GM12801 (cell line): ENCODE results near the gene SPON2.

Source experiments
- TF ChIP-seq, protein P1 (sequence below): IDR thresholded peaks from one replicate; pipeline ENCODE4 v1.5.1; 2011; ENCODE audit warnings: control low read depth; ENCODE audit not compliant: insufficient read length; ENCODE audit errors: extremely low read depth

The SPON2 gene

DNA sequence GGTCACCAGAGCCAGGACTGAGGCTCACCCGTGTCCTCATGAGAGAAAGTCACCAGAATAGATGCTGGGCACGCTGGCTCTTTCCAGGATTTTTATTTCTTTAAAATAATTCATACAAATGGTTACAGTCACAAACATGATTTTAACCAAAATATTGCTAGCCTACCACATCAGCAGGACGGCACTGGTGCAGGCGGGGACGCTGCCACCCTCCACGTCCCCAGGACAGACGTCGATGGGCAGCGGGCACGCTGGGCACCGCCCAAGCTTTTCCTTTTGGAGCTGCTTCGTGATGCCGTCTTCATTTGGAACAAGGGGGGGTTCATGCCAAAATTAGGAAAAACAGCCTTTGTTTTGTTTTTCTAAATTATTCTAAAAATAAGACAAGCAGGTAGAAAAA, 39.0 kb upstream of the SPON2 start:
- TF ChIP-seq, protein P1, sequence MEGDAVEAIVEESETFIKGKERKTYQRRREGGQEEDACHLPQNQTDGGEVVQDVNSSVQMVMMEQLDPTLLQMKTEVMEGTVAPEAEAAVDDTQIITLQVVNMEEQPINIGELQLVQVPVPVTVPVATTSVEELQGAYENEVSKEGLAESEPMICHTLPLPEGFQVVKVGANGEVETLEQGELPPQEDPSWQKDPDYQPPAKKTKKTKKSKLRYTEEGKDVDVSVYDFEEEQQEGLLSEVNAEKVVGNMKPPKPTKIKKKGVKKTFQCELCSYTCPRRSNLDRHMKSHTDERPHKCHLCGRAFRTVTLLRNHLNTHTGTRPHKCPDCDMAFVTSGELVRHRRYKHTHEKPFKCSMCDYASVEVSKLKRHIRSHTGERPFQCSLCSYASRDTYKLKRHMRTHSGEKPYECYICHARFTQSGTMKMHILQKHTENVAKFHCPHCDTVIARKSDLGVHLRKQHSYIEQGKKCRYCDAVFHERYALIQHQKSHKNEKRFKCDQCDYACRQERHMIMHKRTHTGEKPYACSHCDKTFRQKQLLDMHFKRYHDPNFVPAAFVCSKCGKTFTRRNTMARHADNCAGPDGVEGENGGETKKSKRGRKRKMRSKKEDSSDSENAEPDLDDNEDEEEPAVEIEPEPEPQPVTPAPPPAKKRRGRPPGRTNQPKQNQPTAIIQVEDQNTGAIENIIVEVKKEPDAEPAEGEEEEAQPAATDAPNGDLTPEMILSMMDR, result no peak

DNA sequence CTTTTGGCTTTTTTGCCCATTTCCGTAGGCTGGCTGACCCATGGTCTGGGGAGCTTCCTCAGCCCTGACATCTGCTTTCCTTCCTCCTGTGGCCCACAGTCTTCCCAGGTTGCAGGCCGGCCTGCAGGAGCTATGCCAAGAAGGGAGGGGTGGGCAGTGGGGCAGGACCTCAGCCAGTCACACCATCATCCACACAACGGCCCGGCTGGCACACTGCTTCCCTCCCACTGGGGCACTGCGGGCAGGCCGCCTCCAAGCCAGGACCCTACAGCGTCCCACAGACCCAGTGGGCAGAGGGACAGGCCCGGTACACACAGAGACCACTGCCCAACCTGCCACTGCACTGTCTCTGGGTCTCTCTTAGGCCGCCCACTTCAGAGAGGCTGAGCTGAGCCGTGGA, 38.6 kb upstream of the SPON2 start:
- TF ChIP-seq, protein P1, result no peak

DNA sequence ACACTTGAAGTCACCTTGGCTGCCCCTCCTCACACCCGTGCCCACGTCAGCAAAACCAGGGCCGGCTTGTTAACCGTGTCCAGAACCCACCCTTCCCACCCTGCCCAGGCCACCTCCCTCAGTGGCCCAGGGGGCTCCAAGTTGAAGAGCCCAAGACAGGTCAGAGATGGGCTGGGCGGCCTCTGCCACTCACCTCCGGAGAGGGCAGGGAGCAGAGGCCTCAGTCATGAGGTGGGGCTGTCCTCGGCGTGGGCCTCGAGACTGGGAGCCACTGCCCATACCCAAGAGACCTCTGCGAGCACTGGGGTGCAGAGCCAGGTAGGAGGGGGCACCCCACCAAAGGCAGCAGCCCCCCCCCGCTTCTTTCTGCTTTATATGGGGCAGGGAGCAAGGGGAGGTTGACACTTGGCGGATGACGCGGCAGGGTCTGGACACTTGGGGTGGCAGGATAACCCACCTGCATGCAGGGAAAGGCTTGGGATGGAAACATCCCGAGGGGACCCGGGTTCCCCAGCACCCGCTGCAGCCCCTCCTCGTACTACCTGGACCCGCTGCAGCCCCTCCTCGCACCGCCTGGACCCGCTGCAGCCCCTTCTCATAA, 38.0 kb upstream of the SPON2 start:
- TF ChIP-seq, protein P1, result no peak

DNA sequence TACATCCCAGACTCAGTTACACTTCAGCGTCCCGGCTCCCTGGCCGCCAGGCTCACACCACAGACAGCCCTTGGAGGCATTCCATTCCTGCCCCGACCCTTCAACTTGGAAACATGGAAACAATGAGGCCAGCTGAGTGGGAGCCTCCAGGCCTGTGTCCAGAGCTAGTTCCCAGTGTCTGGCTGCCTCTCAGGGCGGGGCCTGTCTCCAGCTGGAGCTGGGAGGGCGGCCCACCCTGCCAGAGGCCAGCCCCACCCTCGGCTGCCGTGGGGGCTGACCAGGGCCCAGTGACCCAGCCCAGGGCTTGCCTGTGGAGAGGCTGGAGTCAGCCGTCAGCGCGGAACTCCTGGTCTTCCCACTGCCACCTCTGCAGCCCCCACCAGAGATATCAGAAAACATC, 37.4 kb upstream of the SPON2 start:
- TF ChIP-seq, protein P1, result no peak

DNA sequence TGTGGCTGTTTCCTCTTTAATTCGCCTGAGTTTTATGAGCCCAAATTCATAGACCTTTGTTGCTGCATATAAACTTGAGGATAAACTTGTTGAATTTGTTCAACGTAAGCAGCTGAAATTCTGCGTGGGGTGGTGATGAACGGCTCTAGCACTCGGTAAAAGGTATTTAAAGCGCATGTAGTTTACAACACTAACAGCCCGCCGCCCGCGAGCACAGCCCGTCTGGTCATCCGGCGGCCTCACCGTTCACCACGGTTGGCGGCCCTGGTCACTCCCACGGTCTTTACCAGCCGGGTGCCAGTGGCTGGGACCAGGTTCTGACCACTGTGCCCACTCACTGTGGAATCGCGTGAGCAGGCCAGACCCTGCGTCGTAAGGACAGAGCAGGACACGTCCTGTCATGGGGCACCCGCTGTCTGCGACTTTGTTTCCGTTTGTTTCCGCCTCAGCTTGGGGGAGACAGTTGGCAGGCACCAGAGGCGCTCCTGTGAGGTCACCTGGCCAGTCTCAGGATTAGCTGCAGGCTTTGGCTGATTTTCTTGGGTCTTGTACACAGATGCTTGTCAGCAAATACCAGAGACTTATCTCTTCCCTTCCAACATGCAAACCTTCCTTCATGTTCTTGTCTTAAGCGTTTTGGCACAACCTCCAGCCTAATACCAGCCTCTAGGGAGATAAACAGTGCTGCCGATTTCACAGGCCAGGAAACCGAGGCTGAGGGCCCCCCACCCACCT, 36.8 kb upstream of the SPON2 start:
- TF ChIP-seq, protein P1, result no peak

DNA sequence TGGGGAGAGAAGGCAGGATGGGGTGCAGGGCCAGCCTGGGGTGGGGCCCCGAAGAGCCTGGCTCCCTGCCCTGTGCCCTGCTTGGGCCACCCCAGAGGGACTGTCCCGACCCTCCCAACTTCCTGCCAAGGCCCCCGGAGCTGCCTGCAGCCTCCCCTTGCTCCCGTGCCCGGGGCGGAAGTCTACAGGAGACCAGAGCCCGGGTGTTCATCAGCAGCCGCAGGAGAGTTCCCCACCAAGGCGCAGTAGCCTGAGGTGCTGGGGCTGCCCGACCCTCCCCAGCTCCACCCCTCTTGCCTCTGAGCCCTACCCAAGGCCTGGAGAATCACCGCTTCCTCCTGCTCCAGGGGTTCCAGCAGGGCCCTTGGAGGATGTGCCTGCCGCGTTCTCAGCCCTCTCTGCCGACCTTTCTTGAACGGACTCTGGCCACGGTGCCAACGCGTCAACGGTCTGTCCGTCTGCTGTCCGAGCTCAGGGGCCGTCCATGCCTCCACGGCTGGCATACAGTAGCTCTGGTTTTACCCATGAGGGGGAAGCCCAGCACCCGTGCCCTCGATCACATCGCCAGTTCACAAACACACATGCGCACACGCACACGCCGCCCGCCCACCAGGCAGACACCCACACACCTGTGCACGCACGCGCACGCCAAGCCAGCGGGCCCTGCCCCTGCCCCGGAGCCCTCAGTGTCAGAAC, 36.0 kb upstream of the SPON2 start:
- TF ChIP-seq, protein P1, result no peak

DNA sequence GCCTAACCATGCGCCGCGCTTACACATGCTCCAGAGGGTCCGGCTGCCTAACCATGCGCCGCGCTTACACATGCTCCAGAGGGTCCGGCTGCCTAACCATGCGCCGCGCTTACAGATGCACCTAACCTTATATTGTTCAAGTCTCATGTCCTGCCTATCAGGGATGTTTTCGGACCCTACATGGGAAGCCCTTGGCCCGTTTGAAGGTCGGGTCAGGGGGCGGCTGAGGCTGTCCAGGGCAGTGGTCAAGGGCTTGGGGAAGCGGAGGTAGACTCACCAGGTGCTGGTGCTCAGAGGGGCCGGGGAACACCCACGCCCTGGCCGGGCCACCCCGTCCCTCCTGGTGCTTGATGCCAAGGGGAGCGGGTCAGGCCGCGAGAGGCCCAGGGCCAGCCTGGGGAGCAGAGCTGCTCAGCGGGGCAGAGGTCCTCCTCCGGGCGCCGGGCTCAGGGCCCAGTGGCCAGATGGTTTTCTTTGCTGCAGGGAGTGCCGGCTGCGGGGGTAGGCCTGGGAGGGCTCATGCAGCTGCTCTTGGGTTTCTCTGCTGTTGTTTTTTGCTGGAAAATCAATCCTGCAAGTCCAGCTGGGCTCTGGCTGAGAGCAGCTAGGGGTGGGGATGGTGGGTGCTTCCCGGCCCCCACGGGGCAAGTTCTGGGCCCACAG, 35.4 kb upstream of the SPON2 start:
- TF ChIP-seq, protein P1, result no peak
